ENCODE results near the gene CNOT6L. TPM values are rescaled to one million over a fixed set of nuclear protein-coding genes. Genes with fewer than 3 reads are reported as not detected.

CNOT6L gene
- 4.5 and 7.2 TPM in 2 replicates for total RNA-seq (2014; rRNA removed; shearing (Covaris generic))

DNA sequence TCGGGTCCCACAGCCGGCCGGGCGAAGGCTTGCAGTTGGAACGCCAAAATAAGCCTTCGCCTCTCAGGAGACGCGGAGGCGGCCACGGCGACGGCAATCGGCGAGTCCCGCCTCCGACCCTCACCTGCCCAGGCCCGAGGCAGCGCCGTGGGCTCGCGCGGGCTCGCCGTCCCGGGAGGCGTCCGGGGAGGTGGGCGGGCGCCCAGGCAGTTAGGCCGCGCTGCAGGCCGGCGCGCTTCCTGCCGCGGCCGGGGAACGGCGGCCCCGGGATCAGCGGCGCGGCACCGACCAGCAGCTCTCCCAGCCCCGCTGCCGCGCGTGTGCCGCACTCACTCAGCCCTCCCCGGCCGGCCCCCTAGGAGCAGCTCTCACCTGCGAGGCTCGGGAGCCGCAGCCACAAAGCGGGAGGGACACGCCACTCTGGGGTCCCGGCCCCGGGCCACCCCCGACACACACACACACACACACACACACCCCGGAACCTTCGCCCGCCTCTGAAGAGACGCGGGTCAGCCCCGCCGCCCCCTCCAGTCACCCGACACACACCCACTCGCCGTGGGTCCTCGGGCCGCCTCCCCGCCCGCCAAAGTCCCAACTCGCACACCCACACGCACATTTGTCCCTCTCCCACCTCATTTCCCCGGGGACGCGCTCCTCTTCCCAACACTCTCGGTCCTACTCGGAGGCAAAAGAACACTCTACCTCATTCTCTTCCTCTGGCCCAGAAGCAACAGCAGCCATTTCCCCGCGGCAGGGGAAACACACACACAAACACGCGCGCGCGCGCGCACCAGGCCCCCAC, at the start of gene CNOT6L:
TSS of gene CNOT6L (minus strand) at position 767 of the 802 bp plus-strand sequence. CDS start at position 707, 60 bp downstream.

DNA sequence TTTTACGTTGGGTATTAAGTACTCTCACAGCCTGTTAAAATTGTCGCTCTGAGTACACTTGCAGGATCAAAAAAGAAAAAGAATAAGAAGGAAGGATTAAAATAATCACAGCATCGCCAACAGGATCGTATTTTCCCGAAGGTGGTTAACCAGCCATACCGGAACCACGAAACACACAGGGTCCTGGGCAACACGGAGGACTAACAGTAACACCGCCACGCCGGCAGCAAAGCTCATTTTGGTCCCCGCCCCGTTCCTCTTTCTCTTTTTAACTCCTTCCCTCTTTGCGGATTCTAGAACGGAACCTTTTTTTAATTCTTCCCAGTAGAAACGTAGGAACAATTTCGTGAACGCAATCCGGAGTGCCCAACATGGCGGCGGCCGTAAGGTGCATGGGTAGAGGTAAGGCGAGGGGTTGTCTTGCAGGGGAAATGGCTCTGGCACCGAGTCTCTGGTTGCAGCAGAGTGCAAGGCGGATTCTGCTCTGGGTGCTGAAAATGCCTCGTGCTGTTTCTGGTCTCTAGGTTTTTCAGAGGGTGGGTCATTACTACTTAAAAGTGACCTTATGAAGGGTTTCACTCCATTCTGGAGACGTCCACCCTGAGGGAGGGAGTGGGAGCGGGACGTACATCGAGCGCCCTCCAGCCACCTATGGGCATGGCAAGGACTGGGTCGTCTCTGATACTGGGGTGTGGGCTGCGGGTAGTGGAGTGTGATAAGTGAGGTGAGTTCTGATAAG, 43.5 kb upstream of the CNOT6L start, which contains the start of gene MRPL1:
TSS of gene MRPL1 (plus strand) at position 353 of the 739 bp plus-strand sequence. CDS start at position 372, 19 bp downstream.

Small RNA genes within 50 kb of the gene (small RNA-seq; reads per million reads assigned to genes)
- gene AC112225.1, result not detected
- not detected for gene RF00612

Other genes with a start within 250 kb of the CNOT6L start
- gene CXCL13, start 213.5 kb downstream of the CNOT6L start, total RNA-seq (2014; rRNA removed; shearing (Covaris generic)), result not detected in 2 replicates
- 24.5 and 27.1 TPM in 2 replicates for gene MRPL1, start 43.5 kb upstream of the CNOT6L start, total RNA-seq (2014; rRNA removed; shearing (Covaris generic))
- 0.85 and 1.4 TPM in 2 replicates for gene FRAS1, start 238.0 kb upstream of the CNOT6L start, total RNA-seq (2014; rRNA removed; shearing (Covaris generic))

Measured in A375 (cell line).